Testis (tissue), 3 donors: ENCODE measurements around the gene KIAA0513. TPM values are rescaled to one million over a fixed set of nuclear protein-coding genes. Genes with fewer than 3 reads are reported as not detected.

ENCODE experiments used
- DNase-seq: peaks from one replicate; pipeline ENCODE4 v3.0.0-alpha.2; 2019
- H3K27ac ChIP-seq, 2 donors: fragments of 200-600 bp; sonication (generic); one replicate each; pipeline ENCODE4 v1.5.1; 2019
- H3K27me3 ChIP-seq: fragments of 200-600 bp; sonication (generic); one replicate; pipeline ENCODE4 v1.5.1; 2019
- H3K36me3 ChIP-seq: fragments of 200-600 bp; sonication (generic); one replicate; pipeline ENCODE4 v1.5.1; 2017; ENCODE audit warnings: low read depth; ENCODE audit errors: missing control alignments
- H3K4me1 ChIP-seq: fragments of 200-600 bp; sonication (generic); one replicate; pipeline ENCODE4 v1.5.1; 2019
- H3K4me3 ChIP-seq, 2 donors: fragments of 200-600 bp; sonication (generic); one replicate each; pipeline ENCODE4 v1.5.1; 2017 to 2019
- H3K9me3 ChIP-seq: fragments of 200-600 bp; sonication (generic); one replicate; pipeline ENCODE4 v1.5.1; 2017
- CTCF ChIP-seq, 3 experiments: fragments of 450-650 bp in 2 of 3; fragments of 200-600 bp in 1 of 3; sonication (generic) in 1 of 3; IDR thresholded peaks; one replicate each; pipeline ENCODE4 v1.5.1; 2016 to 2019; ENCODE audit warnings: antibody characterized with exemption in 3 of 3, mild to moderate bottlenecking in 2 of 3, moderate library complexity in 1 of 3
- POLR2A ChIP-seq: fragments of 450-650 bp; IDR thresholded peaks from one replicate; pipeline ENCODE4 v1.6.1; 2017; ENCODE audit warnings: antibody characterized with exemption, mild to moderate bottlenecking, moderate library complexity
- WGBS, 2 donors: methylation state at CpG; one replicate each; pipeline ENCODE4 v1.1.5; 2018; 5-methylcytosine and 5-hydroxymethylcytosine counted together
- intact Hi-C: fragments of 100-400 bp; cut with DNase I; formaldehyde crosslinking; loops from one replicate; pipeline ENCODE4 v1.15.1; 2023; ENCODE audit warnings: low total_unique reads
- polyA plus RNA-seq: library from polyadenylated mRNA; stranded (reverse); fragments of 350-450 nt; fragmentation: Illumina TruSeq; extraction: RNeasy Lipid Tissue Mini Kit (QIAGEN cat#74804); gene quantifications from one replicate; pipeline ENCODE4 v1.2.3, GENCODE V29; 2014; ENCODE audit warnings: low read depth, low replicate concordance; ENCODE audit not compliant: insufficient read depth
- total RNA-seq, 2 donors: library from RNA; depleted of rRNA; stranded (reverse); fragments of >200 nt; gene quantifications; one replicate each; pipeline ENCODE4 v1.2.3, GENCODE V29; 2016

KIAA0513 gene
- total and polyA plus RNA-seq, 3 donors from 2014 or later = 9.8 to 18.7 (median 18.4) TPM

DNA sequence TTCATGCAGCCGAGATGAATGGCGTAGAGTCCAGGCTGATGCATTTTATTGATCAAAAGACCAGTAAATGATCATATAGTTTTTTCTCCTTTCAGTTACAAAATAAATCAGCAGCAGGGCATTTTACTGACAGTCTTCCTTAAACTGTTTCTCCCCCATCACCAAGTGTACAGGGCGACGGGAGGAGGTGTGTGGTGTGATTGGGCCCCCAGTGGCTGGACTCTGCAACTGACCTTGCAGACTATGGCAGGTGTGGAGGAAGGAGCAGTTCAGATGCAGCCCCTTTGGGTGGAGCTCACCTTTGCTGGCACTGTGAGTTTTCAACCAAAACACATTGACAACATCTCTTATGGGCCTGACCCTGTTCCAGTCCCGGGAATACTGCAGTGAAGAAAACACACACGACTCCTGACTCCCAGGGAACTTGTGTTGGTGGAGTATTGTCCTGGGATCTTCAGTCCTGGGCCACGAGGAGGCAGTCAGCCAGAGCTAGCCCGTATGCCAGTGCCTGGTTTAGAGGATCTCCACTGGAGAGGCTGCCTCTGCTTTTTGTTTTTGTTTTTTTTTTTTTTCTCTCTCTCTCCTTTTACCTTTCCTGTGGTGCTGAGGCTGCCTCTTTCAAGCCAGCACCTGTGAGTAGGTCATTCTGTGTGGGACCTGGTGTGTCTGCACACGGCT, 29.8 kb downstream of the KIAA0513 start:
- H3K4me3 ChIP-seq = no peak overlapping the region
- no peak overlapping the region for H3K27ac ChIP-seq
- H3K27me3 ChIP-seq = no peaks in the 10 kb centered on the region
- no peaks in the 10 kb centered on the region for H3K36me3 ChIP-seq
- TF ChIP-seq POLR2A (no peak), CTCF (IDR thresholded peaks at IDR 0.05) (peak in 1 of 3 experiments; percentile 22)
- peaks cover 24% of the 10 kb centered on the region for H3K4me1 ChIP-seq
- H3K9me3 ChIP-seq = no peaks in the 10 kb centered on the region
- intact Hi-C loops = no loop called here
- WGBS, 2 donors = 87 to 90% methylated on average over 9 of the region's 9 CpGs
- no peak for DNase-seq

GRCh38 chr16:85057948-85058347, 30.4 kb downstream of the KIAA0513 start:
- Histone ChIP-seq H3K36me3 (no peaks in the 10 kb centered on the region), H3K4me1 (peaks cover 24% of the 10 kb centered on the region), H3K4me3 (no peak overlapping the region), H3K27me3 (no peaks in the 10 kb centered on the region), H3K9me3 (no peaks in the 10 kb centered on the region), H3K27ac (no peak overlapping the region)
- intact Hi-C loops = no loop called here
- 97 to 98% methylated on average over 7 of the region's 7 CpGs for WGBS, 2 donors
- no peak for TF ChIP-seq POLR2A
- TF ChIP-seq CTCF (IDR thresholded peaks at IDR 0.05) = no peak
- DNase-seq = no peak

GRCh38 chr16:85058909-85059308, 31.3 kb downstream of the KIAA0513 start:
- no peaks in the 10 kb centered on the region for H3K27me3 ChIP-seq
- no peaks in the 10 kb centered on the region for H3K9me3 ChIP-seq
- H3K4me3 ChIP-seq = no peak overlapping the region
- peaks cover 24% of the 10 kb centered on the region for H3K4me1 ChIP-seq
- no peaks in the 10 kb centered on the region for H3K36me3 ChIP-seq
- TF ChIP-seq POLR2A (no peak), CTCF (IDR thresholded peaks at IDR 0.05) (no peak)
- WGBS, 2 donors = 94 to 98% methylated on average over 4 of the region's 4 CpGs
- no peak overlapping the region for H3K27ac ChIP-seq
- intact Hi-C loops = no loop called here
- DNase-seq = no peak

GRCh38 chr16:85061566-85061965, 34.0 kb downstream of the KIAA0513 start:
- TF ChIP-seq CTCF (IDR thresholded peaks at IDR 0.05) (no peak), POLR2A (no peak)
- peak; percentile 77 for DNase-seq
- H3K27me3 ChIP-seq = no peaks in the 10 kb centered on the region
- no peak overlapping the region for H3K4me3 ChIP-seq
- whole genome bisulfite sequencing, 2 donors = 62 to 71% methylated on average over 8 of the region's 8 CpGs
- H3K9me3 ChIP-seq = no peaks in the 10 kb centered on the region
- intact Hi-C loops = no loop called here
- no peaks in the 10 kb centered on the region for H3K36me3 ChIP-seq
- H3K27ac ChIP-seq = peak overlapping the region in 1 of 2 donors; percentile 65
- H3K4me1 ChIP-seq = peaks cover 3% of the 10 kb centered on the region

DNA sequence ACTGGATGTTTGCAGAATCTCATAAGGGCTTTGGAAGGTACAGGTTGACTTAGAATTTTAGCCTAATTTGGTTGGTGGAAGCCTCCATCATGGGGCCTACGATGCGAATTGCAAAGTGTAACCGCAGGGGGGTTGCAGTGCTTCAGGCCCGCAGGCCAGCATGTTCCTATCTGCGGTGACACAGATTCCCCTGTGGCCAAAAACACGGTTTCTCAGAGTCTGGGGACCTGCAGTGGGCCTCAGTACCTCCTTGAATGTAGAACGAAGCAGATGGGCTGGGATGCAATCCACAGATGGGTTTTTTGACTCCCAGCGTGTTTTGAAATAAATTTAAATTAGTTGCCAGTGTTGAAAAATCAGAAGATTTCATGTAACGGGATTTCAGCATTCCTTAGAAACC, 34.7 kb downstream of the KIAA0513 start:
- WGBS, 2 donors = 88 to 91% methylated on average over 9 of the region's 9 CpGs
- Histone ChIP-seq H3K36me3 (no peaks in the 10 kb centered on the region), H3K4me1 (no peaks in the 10 kb centered on the region), H3K4me3 (no peak overlapping the region), H3K27me3 (no peaks in the 10 kb centered on the region), H3K27ac (no peak overlapping the region), H3K9me3 (no peaks in the 10 kb centered on the region)
- no peak for DNase-seq
- TF ChIP-seq POLR2A (no peak), CTCF (IDR thresholded peaks at IDR 0.05) (no peak)
- intact Hi-C loops = no loop called here
